IPS DF 19.7 (cell line): Measurements from ENCODE around the gene TAB2.

Source experiments
- DNase-seq: peaks from one replicate; pipeline ENCODE4 v3.0.0-alpha.2; 2013; ENCODE audit warnings: low read depth, low spot score

TAB2 gene

DNA sequence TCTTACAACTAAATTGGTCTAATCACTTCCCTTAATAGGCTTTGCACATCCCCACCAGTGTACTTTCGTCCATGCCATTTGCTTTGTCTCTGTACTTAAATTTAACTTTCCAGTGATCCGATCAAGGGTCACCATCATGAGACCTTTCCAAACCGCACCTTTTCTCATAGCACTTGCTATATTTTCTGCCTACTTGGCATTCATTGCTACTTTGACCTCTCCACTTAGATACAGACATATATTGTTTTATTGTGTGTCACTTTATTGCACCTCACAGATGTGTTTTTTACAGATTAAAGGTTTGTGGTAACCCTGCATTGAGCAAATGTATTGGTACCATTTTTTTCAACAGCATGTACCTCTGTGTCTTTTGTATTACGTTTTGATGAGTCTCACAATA lies 97.3 kb downstream of the TAB2 start:
- DNase-seq, result no peak

GRCh38 chr6:149419696-149420404 lies 102.3 kb downstream of the TAB2 start:
- no peak for DNase-seq

- no peak for DNase-seq
Observed at GRCh38 chr6:149421132-149421531, 103.6 kb downstream of the TAB2 start.

DNA sequence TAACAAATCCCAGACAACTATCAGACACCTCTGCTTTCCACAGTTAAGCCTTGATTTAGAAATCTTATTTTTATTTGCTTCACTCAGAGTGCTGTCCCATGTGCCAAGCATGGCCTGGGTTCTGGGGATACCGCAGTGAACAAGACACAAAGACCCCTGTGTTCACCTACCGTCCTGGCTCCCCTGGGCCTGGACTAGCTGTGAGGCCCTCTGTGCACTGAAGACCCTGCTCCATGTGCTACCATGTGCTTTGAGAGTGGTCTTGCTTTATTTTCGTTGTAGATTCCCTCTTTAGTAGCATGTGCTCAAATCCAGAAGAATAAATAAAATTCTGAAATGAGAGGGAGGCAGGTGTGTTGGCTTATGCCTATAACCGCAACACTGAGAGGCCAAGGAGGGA lies 105.1 kb downstream of the TAB2 start:
- DNase-seq, result no peak

DNA sequence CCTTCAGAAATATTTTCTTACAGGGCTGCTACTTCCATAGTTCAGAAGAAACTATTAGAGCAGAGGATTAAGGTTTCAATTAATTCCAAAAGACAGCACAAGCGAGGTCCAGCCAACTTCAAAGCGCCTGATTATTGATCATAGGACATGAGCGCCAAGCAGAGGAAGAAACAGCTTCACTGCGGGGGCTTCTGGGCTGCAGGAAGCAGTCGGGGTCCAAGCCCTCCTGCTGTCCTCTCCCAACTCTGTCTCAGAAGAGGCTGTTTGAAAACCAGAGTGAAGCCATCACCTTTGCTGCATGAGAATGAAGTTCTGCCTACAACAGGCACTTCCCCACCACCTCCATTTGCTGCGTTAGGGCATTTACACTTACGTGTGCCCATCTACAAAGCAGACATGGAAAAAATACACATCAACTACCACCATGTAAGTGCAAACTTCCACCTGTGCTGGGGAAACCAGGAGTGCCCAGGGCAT lies 106.5 kb downstream of the TAB2 start:
- no peak for DNase-seq

- DNase-seq, result no peak
Observed at GRCh38 chr6:149425224-149425623, 107.7 kb downstream of the TAB2 start.

- no peak for DNase-seq
Observed at GRCh38 chr6:149425754-149426153, 108.2 kb downstream of the TAB2 start.

GRCh38 chr6:149428606-149429005 lies 111.1 kb downstream of the TAB2 start:
- no peak for DNase-seq

- DNase-seq, result no peak
Observed at GRCh38 chr6:149429427-149430360, 112.2 kb downstream of the TAB2 start.

DNA sequence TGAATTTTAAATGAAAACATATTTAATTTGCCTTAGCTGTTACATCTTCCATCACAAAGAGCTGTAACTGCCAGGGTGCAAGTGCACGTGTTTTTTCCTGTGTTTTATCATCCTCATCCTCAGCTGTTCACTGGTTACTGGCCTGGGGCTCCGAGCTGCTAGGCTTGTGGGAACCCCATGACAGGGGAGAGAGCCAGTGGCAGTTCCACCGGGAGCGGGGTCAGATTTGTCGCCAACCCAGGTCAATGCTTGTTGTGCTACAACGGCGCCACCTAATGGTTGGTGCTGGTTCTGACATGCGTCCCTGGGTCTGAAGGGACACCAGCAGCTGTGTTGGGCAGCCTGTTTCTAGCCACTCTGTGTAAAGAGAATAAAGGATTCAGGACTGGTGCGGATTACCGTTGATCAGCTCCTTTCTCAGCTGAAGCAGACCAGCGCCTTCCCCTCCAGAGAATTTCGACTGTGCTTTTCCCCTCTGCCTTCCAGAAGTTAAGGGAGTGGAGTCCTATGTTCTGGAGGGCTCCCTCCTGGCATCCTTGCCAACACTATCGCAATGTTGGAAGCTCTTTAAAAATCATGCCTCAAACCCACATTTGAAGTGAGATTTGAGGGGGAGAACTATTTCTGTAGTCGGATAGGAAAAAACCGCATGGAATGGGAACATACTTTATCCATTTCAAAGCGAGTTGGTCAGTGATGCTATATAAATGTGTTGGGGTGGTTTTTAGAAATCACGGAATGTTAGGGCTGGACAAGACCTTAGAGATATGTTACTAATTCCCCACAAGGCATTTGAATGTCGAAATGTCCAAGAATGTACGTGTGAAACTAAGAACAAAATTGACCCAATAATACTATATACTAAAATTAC lies 114.6 kb downstream of the TAB2 start:
- peak; percentile 67 for DNase-seq

GRCh38 chr6:149433405-149433804 lies 115.9 kb downstream of the TAB2 start:
- DNase-seq, result no peak

DNA sequence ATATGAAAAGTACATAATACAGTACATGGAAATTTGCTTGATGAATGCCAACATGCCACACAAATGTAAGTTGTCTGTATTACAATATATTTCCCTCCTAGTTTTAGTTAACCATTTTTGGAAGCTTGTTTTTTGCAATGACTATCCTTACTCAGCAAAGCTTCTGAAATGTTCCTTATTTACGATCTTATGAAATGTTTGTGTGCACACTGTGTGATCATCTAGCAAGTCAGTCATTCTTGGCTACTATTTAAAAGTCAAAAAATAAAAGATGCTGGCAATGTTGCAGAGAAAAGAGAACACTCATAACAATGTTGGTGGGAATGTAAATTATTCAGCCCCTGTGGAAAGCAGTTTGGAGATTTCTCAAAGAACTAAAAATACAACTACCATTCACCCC lies 116.4 kb downstream of the TAB2 start:
- DNase-seq, result no peak

DNA sequence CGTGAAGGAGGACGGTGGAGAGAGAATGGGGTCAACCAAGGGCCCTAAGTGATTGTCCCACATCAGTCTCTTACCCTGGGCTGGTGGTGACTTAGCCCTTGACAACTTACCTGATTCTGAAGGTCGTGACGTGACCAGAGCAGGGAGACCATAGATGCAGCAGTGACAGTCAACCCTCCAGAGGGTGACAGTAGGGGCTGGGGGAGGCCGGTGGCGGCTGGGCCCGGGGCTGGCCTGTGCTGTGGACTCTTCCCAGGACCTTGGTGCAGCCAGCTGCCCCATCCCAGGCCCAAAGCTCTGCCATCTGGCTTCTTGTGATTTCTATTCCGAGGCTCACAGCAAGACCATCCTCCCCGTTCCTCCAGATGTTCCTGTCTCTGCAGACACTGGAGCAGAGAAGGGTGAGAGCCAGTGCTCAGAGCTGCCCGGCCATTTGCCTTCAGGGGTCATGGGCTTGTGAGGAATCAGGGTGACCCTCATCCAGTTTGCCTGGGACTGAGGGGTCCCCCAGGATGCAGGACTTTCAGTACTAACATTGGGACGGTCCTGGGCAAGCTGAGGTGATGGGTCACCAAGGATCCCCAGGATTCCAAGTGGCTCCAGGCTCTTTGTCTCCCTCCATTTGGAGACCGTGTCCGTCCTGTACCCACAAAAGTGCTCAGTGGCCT lies 118.5 kb downstream of the TAB2 start:
- DNase-seq, result no peak

DNA sequence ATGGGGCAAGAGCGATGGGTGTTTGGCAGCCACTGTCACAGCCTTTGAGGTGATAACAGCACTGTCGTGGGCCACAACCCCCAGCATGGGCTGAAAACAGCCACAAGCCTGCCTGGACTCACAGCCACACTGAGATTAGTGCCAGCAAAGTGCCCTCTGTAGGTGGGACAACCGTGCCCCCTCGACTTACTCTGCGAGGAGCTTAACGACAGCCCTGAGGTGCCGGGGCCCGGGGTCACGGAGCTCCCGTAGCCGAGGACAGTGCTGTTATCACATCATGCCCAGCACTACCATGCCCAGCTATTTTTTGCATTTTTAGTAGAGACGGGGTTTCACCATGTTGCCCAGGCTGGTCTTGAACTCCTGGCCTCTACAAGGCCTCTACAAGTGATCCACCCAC lies 119.1 kb downstream of the TAB2 start:
- no peak for DNase-seq

DNA sequence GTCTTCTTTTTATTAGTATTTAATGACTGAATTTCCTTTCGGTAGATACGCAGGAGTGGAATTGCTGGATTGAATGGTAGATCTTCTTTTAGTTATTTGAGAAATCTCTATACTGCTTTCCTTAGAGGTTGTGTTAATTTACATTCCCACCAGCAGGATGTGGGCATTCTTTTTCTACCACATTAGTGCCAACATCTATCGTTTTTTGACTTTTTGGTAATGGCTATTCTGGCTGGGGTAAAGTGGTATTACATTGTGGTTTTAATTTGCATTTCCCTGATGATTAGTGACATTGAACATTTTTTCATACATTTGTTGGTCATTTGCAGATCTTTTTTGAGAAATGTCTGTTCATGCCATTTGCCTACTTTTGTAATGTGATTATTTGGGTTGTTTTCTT lies 119.7 kb downstream of the TAB2 start:
- DNase-seq, result no peak

DNA sequence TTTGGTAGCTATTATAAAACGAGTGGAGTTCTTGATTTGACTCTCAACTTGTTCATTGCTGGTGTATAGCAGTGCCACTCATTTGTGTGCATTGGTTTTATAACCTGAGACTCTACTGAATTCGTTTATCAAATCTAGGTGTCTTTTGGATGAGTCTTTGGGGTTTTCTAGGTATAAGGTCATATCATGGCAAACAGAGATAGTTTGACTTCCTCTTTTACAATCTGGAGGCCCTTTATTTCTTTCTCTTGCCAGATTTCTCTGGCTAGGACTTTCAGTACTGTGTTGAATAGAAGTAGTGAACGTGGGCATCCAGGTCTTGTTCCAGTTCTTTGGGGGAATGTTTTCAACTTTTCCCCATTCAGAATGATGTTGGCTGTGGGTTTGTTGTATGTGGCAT lies 121.3 kb downstream of the TAB2 start:
- no peak for DNase-seq

GRCh38 chr6:149439626-149440025 lies 122.1 kb downstream of the TAB2 start:
- no peak for DNase-seq

DNA sequence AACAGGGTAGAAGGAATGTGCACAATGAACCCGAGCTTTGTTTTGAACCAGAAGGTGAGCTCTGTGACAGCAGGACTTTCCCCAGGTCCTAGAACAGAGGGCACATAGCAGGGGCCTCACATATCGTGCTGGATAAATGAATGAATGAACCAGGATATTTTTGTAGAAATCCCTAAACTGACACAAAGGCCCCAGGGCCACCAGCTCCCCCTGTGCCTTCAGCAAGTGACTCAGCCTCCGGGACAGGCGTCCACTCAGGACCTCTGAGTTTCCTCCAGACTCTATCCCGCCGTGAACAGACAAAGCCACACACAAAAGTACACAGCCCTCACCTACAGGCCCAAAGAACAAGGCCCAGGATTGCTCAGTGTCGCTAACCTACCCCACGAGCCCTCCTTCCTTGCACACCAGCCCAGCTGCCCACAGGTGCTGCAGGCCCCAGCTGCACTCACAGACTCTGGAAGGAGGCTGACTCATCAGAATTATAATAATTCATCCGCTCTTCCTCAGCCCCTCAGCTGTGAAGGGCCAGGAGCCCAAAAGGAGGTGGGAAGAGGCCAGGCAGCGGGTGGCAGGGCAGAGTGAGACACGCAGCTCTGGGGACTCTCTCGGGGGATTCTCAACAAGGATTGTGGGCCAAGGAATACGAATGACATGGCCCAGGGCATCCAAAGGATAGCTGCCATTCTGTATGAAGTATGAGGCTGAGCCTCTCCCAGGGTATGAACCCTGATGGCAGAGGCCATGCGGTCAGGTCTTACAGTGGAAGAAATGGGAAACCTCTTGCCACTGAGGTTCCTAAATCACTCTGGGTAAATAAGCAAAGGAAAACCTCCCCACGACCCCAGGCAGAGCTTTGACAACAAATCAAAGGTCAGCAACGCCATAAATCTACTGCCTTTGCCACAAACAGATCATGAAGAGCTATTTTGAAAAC lies 123.5 kb downstream of the TAB2 start:
- no peak for DNase-seq

- no peak for DNase-seq
Observed at GRCh38 chr6:149441740-149442139, 124.2 kb downstream of the TAB2 start.
